CD4-positive, alpha-beta T cell treated with Interleukin-4 for 1 hour (primary cell): Measurements from ENCODE around the gene NEB.
A peak's percentile ranks its signal among the peaks of the same experiment; 100 is the strongest.
"Not testable (repeated sequence)": the region's sequence is repeated elsewhere in the genome, so short reads cannot be mapped to it uniquely, and the experiment has no call there.

Source experiments
- DNase-seq, 2 donors: peaks; one replicate each; pipeline ENCODE4 v3.0.0-alpha.2; 2020 to 2022

Gene NEB

DNA sequence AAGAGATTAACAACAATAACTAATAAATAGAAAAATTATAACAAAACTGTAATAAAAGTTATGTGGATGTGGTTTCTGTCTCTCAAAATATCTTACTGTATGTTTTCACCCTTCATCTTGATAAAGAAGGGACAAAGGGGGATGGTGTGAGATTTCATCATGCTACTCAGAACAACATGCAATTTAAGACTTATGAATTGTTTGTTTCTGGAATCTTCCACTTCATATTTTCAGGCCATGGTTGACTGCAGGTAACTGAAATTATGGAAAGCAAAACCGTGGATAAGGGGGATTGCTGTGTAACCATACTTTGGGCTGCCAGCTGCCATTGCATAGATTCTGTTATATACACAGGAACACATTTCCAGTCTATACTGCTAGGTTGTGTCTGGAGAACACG lies 45.6 kb downstream of the NEB start:
- DNase-seq = no peak

GRCh38 chr2:151682459-151683003 lies 51.7 kb downstream of the NEB start:
- no peak for DNase-seq

DNA sequence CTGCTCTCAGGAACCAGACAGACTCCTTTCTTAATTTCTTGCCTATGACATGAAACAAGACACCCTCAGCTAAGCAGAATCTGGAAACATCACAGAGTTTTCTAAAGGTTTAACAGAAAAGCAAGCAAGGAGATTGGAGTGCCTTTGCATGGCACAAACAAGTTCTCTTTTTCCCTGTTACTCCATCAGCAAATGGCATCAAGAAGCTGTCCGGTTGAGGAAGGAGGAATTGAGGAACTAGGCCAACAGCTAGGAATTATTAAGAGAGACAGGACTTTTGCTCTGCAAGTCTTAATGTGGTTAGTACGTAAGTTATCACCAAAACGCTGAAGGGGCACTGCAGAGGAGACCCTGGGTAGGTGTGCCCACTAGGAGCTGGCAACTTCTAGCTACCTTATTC lies 53.2 kb downstream of the NEB start:
- DNase-seq = no peak

DNA sequence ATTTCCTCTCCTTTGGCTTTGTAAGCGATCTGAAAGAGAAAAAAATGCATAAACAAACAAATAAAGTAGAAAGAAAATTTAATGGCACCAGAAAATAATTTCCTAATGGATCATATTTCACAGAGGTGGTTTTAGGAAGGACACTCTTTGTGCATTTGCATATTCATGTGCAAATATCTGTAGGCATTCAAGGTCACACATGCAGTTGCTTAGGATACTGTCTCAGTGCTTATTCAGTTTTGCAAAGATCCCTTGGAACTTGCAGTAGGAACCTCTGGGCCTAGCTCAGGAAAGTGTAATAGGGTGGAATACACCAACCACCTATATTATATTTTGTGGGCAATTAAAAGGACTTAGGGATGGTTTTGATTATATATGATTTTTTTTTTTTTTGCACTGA lies 54.3 kb downstream of the NEB start:
- no peak for DNase-seq

GRCh38 chr2:151678849-151679248 lies 55.4 kb downstream of the NEB start:
- no peak for DNase-seq

GRCh38 chr2:151673016-151673415 lies 61.3 kb downstream of the NEB start:
- DNase-seq = no peak

- DNase-seq = no peak
Measured at GRCh38 chr2:151672277-151672676, 62.0 kb downstream of the NEB start.

DNA sequence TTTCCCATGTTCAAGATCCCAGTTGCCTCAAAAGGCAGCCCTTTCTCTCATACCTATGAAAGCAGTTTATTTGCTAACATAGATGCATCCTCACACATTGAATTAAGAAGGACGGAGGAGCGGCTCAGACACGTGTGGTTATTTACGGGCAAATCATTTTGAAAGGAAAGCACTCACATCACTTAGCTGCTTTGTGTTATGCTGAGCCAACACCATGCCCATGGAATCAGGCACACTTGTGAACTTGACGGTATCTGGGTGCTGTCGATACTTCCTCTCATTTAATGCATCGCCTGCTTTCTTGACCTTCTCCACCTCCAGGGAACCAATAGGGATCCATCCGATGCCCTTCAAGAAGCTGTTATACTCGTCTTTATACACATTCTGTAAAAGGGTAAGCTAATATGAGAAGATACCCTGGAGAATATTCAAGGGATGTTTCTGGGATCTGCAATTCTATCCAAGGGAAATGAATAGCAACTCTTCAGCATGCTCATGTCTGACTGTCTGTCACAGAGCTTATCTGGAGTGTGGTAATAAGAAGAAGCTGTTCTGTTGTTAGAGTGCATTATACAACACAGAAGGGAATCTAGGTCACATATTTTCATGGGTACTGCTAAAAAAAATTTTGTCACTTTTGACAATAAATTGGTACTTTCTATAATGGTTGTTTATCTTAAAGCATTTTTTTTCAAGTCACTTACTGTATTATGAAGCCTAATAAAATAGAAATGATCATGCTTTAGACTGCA lies 63.3 kb downstream of the NEB start:
- DNase-seq = no peak

GRCh38 chr2:151670346-151670745 lies 63.9 kb downstream of the NEB start:
- DNase-seq = no peak

DNA sequence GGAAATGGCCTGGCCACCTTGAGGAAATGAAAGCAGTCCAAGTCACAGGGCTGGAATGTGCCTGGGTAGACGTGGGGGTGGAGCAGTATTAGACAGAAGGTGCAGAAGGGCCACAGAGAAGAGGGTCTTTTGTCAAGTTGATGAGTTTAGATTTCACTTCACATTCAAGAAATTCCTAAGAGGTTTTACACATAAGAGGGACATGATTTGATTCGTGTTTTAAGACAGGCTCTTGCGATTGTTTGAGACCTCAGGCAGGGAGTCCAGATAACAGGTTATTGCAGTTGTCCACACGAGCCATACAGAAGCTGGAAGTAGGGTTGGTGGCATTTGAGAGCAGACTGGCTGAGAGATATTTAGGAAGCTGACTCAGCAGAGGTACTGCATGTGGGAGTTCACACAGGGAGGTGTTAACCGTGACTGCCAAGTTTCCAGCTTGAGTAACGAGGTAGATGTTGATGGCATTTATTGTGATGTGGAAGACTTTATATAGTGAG lies 64.6 kb downstream of the NEB start:
- peak; percentile 11 to 36 for DNase-seq

- DNase-seq = no peak
Measured at GRCh38 chr2:151668737-151669136, 65.5 kb downstream of the NEB start.

GRCh38 chr2:151665959-151666358 lies 68.3 kb downstream of the NEB start:
- no peak for DNase-seq

- DNase-seq = no peak
Measured at GRCh38 chr2:151664520-151664919, 69.8 kb downstream of the NEB start.

DNA sequence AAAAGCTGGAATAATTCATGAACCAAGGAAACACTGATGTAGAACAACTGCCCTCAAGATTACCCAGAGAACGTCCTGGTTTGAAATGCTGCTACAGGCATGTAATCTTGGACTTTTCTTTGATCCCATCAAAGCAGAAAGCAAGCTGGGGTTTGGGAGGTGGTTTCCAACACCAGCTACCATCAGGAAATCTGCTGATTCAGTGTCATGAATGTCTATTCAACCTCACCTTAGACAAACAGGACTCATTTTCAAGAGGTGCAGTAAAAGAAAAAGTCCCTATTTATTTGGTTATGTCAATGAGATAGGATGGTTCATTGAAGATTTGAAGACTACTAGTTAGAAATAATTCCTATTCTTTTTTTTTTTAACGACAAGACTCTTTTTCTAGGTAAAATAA lies 72.7 kb downstream of the NEB start:
- no peak for DNase-seq

GRCh38 chr2:151658081-151658480 lies 76.2 kb downstream of the NEB start:
- DNase-seq = no peak

- DNase-seq = no peak
Measured at GRCh38 chr2:151657667-151658076, 76.6 kb downstream of the NEB start.

DNA sequence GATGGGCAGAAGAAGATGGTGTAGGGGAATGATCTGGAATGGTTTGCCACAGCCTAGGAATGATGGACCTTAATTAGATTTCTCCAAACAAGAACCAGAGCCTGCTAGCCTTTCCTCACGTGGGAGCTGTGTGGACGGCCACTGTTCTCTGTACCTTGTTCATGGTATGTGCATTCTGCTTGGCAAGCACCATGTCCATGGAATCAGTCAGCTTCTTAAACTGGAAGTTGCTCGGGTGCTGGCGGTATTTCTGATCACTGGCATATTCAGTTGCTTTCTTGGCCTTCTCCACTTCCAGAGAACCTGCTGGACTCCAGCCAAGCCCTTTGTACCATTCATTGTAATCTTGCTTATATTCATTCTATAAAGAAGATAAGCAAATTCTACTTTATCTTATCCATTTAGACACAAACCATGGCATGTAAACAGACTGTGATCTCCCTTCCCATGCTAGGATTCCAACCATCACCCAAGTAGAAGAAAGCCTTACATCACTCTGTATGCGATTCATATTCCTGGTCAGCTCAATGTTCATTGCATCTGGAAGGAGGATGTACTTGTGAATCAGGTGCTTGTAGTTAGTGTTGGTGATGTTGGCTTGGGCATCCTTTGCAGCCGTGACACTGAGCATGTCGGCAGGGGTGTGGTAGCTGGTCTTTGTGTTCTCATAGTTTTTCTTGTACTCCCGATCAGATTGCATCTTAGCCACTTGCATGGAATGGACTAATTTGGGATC lies 78.4 kb downstream of the NEB start:
- no peak for DNase-seq

- no peak for DNase-seq
Measured at GRCh38 chr2:151654891-151655290, 79.4 kb downstream of the NEB start.

GRCh38 chr2:151654085-151654484 lies 80.2 kb downstream of the NEB start:
- no peak for DNase-seq

DNA sequence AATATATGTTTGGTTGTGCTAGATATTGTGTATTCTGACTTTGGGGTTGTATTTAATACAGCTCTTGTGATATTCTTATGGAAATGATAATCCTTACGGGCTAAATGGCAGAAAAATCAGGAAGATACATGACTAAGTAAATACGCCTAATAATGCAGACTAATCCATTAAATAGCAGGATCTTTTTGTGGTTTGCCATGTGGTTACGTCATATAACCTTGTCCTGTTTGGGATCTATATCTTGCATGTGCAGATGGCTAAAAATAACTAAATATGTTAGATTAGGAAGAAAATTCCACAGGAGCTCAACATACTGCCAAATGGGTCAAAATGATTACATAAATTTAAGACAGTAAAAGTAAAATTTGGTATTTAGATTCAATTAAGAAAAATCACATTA lies 83.0 kb downstream of the NEB start:
- DNase-seq = no peak

DNA sequence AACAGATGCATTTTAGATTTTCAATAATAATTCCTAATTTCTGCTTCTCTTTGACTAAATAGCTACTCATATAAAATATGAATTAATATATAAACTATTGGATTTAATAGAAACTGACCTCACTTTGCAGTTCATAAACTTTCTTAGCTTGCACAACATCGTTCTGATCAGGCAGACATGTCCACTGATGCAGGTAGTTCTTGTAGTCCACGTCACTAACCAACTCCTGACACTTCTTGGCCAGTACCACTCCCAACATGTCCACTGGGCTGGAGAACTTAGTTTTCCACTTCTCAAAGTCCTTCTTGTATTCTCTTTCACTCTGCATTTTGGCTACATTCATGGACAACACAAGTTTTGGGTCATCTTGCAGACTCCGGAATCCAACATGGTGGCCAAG lies 83.8 kb downstream of the NEB start:
- DNase-seq = no peak

- no peak for DNase-seq
Measured at GRCh38 chr2:151649966-151650365, 84.3 kb downstream of the NEB start.

- no peak for DNase-seq
Measured at GRCh38 chr2:151649400-151649799, 84.9 kb downstream of the NEB start.

- DNase-seq = not testable (repeated sequence)
Measured at GRCh38 chr2:151646512-151646911, 87.8 kb downstream of the NEB start.
